ENCODE results near the gene ILK.
A peak's percentile ranks its signal among the peaks of the same experiment; 100 is the strongest.

ILK gene

DNA sequence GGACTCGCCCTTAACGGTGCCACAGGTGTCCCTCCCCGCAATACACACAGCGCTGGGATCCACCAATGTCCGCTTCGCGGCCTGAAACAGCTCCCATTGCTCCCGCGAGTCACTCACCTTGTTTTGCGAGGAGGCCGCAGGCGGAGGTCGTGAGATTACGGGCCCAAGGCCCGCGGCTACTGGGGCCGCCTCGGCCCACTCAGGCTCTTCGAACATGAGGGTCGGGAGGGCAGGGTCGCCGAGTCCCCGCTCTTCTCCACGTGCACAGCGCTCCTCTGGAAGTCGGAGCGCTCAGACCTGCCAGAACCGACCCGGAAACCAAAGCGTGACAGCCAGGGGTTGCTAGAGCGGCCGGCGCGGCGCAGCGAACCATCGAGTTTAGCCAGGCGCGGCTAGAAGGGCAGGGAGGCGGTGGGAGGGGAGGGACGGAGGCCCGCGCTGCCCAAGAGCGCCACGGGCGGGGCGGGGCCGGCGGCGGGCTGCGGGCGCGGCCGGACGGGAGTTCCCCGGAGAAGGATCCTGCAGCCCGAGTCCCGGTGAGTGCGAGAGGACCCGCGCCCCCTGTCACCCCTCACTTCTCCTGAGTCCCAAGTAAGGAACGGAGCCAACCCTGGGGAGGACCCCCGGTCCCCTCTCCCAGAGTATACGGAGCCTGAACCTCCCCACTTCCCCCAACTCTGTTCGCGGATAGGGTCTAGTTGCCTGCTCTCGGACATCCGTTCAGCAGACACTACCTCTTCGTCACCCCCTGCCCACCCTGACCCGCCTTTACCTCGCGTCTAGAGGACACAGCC, at the start of gene ILK, which contains the start of gene RRP8:
ILK (plus strand) TSS at position 488 of the 794 bp plus-strand sequence. CDS start 498 bp downstream, outside the sequence.
RRP8 (minus strand) TSS at position 330 of the 794 bp plus-strand sequence; CDS start at position 216, 114 bp downstream.
- peak; percentile 93 for DNase-seq

DNA sequence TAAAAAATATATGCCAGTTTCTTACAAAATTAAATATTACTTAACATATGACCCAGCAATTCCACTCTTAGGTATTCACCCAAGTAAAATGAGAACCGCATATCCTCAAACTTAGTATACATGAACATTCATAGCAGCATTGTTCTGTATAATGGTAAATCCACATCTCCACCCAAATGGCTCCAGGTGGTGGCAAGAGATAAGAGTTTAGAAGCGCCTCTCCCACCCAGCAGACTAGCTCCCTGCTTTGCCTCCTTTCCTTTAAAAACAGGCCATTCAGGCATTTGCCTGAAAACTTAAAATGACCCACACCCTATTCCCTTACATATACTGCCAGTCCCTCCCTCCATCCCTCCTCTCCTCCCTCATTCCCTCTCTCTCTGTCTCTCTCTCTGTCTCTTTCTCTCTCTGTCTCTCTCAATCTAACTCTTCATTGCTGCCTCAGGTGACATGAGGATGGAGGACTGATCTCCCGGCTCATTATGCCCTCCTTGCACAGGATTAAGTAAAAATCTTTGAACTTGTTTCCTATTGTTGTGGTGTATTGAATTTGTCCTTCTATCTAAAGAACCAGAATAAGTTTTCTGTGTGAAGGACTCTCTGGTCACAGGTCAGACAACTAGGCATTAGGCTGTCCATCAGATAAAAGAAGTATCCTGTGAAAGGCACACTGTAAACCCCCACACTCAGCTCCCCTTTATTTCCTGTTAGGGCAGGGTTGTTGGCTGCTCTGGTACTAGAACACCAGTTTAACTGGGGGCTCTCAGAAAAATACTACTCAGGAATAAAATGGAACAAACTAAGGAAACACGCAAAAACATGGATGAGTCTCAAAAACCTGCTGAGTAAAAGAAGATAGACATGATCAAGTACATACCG, 48.5 kb upstream of the ILK start:
- DNase-seq, result no peak

DNA sequence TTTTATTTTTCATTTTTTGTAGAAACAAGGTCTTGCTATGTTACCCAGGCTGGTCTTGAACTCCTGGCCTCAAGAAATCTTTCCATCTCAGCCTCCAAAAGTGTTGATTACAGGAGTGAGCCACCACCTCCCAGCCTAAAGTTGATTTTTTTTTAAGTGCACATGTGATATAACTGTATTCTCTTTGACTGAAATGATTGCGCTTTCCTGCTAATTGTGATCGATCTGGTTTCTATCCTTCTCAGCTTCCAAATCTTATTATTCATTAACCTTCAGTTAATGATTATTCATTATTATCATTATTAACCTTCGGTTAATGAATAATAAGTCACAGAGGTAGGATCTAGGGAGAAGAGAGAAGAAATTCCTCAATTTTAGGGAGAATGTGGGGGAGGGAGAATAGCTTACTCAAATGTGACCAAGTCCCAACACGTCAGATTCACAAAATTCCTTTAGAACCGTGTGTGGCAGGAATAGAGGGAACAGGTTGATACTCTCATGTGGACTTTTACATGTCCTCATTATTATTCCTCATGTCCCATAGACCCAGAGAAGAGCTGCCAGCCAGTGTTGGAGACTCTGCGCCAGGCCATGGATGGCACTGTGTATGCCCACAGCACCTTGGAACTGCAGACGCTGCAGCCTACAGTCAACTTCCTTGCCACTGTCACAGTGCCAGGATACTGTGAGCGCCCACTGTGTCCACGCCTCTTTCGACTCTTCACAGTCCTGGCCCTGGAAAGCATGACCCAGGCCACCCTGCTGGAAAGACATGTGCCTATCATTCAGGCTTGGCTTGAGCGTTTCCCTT, 47.2 kb upstream of the ILK start:
- DNase-seq, result no peak

DNA sequence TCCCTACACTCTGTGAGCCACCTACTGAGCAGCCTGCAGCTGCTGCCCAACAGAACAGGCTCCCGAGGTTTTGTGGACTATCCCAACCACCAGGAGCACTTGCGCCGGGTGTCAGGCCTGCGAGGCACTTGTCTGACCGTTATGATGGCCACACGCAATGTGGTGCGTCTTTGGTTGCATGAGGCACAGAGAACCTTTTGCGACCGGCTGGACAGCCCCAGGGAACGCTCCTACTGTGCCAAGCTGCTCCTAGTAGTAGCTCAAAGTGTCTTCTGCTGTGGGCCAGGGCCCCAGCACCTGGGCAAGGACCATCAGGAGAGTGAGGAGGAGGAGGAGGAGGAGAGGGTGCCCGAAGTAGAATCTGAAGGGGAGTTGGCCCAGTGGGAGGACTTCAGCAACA, 46.5 kb upstream of the ILK start:
- no peak for DNase-seq

DNA sequence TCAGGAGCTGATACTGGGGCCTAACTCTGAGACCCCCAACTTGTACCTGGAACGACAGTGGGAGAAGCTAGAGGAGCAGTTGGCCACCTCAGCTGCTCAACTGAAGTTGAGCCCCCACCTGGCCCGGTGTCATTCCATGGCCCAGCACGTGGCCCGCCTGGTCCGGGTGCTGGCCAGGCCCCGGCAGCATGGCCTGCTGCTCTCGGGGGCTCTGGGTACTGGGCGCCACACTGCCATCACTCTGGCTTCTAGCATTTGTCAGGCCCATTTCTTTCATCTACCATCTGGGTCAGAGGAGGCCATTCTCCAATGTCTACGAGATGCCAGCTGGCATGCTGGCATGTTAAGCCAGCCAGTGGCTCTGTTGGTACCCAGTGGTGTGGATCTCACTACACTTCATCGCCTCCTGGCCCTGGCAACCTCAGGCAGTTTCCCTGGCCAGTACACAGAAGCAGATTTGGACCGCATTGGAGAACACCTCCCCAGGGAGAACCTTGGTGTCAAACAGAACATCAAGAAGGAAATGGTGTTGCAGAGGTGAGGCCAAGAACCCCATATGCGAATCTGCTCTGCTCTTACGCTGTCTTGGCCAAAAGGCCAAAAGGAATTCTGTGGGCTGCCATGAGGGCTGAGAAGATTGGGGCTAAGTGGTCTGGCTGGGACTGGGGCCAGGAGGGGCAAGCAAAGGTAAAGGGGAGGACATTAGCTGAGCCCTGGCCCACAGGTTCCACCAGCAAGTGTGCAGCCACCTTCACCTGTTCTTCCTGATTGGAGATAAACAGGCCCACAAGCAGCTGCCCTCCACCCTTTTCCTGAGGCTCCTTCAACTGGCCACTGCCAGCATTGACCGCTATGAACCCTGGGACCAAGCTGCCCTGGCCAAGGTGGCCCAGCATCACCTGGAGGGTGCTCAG, 45.6 kb upstream of the ILK start:
- no peak for DNase-seq

DNA sequence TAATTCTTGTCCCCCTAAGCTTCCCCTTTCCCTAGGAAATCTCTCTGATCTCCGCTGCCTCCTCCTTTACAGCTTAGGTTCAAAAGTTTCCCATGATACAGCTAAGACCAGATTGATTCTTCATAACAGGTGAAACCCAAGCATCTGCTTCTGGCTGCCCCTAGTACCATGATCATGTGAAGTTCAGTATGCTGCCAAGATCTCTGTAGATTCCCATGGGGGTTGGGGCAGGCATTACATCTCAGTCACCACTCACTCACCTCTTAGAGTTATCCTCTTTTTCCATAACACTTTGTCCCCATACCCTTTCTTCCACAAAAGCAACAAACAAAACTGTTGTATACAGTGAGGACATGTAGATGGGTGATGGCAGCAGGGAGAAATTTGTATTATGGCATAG, 44.2 kb upstream of the ILK start:
- no peak for DNase-seq

DNA sequence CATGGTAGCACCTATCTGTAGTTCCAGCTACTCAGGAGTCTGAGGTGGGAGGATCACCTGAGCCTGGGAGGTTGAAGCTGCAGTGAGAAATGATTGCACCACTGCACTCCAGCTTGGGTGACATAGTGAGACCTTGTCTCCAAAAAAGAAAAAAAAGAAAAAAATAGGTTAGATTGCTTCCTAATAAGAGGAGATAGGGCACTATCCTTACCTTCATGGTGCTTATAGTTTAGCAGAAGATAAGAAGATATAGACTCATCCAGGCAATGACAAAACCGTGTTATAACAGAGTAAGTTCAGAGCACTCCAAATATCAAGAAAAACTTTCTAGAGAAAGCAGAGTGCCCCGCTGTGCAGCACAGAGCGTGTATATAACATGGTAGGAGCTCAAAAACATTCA, 42.3 kb upstream of the ILK start:
- DNase-seq, result no peak

DNA sequence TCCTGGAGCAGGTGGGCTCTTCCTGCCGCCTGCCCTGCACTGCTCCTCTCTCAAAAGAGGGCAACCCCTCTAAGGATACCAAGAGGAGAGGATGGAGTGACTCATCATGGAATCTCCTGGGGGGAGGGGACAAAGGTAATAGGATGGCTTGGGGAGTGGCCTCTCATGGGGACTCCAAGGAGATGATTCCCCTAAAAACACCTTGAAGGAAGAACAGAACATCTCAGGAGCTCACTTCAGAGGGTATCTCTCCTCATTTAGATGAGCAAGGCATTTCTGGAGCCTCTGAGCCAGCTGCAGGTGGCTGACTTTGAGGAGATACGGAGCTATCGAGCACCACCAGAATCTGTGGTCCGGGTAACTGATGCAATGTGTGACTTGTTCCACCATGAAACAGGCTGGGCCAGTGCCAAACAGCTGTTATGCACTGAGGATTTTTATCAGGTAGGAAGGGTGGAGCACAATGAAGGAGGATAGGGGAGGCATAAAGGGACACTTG, 40.4 kb upstream of the ILK start:
- no peak for DNase-seq

DNA sequence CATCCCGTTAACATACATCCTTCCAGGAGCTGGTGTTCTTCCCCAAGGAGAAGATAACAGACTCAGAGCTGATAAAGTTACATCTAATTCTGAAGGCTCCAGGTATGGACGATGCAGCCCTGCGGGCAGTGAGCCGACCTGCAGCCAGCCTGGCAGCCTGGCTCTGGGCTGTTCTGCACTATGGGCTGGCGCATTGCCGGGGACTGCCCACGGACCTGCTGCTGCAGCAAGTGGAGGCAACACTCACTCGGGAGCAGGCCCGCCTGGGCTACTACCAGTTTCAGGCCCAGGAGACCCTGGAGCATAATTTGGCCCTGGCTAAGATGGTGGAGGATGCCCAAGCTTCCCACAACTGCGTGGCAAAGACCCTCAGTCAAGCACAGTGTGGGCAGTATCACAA, 39.9 kb upstream of the ILK start:
- DNase-seq, result no peak

DNA sequence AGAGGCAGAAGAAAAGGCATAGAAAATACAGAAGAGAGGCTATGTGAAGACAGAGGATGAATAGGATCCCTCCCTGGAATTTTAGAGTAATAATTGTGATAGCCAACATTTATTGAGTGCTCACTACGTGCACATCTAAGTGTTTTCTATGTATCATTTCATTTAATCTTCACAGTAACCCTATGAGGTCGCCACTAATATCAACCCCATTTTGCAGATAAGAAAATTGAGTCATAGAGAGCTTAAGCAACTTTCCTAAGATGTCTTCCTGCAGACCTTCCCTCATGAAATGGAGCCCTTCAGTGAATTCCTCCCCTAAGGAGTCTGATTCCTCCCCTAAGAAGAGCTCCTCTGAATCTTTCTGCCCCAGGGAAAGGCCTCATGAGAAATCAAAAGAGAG, 38.2 kb upstream of the ILK start:
- no peak for DNase-seq

DNA sequence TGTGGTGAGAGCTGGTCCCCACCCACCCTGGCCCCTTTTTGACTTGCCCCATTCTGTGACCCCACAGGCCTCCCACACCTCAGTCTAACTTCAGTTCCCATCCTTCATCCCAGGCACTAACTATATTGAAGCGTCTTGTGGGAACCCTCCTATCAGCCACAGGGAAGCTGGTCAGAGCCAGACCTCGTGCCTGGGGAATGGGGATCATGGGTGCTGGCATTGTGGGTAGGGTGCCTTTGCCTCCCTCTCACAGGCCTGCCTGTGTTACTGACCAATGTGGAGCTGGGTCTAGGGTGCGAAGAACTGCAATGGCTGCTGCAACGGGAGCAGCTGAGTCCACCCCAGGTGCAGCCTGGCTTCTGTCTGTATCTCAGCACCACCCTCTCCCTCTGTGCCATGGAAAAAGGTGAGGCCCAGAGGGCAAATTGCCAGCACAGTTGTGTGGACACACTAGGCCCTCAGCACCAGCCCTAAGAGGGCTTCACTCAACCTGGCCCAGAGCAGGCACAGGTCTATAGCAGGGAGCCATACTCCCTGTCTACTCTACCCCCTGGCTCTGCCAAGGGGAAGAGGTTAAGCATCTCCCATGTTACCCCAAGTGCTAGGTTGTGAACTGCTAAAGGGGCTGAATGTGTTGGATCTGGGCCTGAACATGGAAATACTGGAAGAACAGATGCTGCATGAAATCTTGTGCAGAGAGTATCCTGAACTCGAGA, 37.4 kb upstream of the ILK start:
- DNase-seq, result no peak

DNA sequence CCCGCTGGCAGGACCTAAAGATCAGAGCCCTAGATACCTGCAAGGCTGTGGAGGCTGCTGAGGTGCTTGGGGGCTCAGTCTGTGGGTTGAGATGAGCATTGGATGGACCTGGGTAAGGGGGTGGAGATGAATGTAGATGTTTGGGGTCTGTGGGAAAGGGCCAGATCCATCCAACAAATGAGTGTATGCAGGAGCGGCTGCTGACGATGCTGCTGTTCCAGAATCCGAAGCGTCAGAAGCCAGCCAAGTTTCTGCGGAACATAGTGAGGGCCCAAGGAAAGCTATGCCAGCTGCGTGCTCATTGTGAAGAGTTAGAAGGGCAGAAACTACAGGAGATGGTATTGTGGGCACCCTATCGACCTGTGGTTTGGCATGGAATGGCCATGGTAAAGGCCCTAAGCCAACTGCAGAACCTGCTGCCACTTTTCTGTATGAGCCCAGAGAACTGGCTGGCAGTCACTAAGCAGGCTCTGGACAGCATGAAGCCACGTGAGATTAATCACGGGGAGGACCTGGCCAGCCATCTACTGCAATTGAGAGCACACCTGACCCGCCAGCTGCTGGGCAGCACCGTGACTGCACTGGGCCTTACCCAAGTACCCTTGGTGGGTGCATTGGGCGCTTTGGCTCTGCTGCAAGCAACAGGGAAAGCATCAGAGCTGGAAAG, 36.7 kb upstream of the ILK start:
- no peak for DNase-seq

DNA sequence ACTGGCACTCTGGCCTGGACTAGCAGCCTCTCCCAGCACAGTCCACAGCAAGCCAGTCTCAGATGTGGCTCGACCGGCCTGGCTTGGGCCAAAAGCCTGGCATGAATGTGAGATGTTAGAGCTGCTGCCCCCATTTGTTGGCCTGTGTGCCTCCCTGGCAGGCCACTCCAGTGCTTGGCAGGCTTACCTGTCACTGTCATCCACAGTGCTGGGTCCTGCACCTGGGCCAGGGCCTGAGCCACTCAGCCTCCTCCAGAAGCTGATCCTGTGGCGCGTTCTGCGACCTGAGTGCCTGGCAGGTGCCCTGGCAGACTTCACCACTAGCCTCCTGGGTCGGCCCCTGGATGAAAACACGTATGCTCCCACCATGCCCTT, 36.2 kb upstream of the ILK start:
- DNase-seq, result no peak

DNA sequence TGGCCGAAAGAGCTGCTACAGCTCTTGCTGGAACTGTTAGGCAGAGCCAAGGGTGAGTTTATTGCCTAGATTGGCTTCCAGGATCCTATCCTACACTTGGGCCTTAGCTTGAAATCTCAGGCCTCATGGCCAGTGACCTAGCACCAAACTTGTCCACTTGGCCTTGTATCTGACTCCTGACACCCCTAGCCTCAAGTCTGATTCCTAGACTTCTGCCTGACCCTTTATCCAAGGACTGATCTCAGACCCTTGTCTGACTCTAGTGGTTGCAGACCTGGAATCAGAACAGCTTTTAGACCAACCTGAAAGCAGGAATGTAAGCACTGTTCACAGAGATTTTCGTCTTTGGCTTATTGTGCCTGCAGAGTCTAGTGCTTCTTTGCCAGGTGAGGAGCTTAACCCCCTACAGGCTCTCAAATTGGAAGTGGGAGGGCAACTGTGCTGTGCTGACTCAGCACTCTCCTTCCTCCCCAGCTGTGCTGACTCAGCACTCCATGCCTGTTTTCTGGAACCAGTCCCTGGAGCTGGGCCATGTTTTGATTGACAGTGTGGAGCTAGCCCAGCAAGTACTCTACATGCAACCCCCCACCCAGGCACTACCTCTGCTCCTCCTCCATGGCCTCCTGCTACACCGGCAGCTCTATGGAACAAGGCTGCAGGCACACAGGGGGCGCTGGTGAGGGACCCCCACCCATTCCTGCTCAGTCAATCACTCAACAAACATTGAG, 35.2 kb upstream of the ILK start:
- DNase-seq, result no peak

DNA sequence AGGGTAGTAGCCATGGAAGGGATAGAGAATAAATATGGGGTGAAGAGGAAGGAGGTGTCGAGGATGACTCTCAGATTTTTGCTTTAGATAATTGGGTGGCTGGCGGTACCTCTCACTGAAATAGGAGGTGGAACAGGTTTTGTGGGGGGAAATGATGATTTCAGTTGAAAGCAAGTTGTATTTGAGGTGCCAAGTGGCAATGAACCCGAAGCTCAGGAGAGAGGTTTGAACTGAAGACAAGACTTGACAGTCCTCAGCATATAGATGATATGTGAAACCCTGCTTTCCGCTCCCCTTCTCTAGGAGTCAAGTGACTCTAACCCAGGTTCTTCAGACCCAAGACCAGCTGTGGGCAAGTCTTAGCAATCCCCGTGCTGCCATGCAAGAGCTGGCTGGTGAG, 33.9 kb upstream of the ILK start:
- no peak for DNase-seq

DNA sequence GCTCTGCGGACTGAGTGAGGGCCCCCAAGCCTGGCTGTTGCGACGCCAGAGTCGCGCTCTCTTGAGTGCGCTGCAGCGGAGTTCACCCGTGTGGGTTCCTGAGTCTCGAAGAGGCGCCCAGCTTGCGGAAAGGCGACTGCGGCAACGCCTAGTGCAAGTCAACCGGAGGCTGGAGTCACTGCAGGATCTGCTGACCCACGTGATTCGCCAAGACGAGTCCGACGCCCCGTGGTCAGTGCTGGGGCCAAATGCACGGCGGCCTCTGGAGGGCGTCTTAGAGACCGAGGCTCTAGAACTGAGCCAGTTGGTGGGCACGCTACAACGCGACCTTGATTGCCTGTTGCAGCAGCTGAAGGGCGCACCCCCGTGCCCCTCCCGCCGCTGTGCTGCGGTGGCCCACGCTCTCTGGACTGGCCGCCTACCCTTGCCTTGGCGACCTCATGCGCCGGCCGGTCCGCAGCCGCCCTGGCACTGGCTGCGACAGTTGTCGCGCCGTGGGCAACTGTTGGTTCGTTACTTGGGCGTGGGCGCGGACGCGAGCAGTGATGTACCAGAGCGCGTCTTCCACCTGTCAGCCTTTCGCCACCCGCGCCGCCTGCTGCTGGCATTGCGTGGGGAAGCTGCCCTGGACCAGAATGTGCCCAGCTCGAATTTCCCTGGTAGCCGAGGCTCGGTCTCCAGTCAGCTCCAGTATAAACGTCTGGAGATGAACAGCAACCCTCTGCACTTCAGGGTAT, 32.7 kb upstream of the ILK start:
- DNase-seq, result no peak

DNA sequence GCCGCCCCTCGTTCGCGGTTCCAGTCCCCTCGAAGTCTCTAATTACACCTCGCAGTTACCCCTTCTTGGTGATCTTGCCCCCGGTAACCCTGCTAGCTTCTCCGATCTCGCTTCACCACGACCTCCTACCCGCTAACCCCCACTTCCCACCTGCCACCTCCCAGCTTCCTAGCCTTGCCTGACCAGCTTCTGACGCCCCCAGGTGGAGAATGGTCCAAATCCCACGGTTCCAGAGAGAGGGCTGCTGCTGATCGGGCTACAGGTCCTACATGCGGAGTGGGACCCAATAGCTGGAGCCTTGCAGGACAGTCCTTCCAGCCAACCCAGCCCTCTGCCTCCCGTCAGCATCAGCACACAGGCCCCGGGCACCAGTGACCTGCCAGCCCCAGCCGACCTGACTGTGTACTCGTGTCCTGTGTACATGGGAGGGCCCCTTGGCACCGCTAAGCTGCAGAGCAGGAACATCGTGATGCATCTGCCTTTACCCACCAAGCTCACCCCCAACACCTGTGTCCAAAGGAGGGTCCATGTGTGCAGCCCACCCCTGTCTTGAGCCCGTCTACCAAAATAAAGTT, 32.1 kb upstream of the ILK start:
- DNase-seq, result no peak

DNA sequence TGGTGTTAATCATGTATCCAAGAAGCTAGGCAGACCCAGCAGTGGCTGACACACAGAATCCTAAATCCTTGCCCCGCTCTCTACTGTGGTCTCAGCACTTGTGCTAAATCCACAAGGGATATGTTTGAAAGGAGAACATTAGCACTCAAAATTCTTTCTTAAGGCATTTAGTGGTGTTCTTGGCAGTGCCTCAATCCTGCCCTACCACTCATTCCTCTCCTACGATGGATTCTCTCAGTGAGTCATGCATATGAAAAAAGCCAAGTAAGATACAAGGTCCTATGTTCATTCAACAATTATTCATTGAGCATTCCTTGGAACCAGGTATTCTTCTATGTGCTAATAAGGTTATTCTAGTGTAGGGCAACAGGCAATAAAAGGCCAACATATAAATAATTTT, 31.4 kb upstream of the ILK start:
- no peak for DNase-seq
